Activated CD8-positive, alpha-beta T cell treated with anti-CD3 and anti-CD28 coated beads for 36 hours (primary cell): ENCODE results near the gene HOOK1. TPM values are rescaled to one million over a fixed set of nuclear protein-coding genes. Genes with fewer than 3 reads are reported as not detected.
A peak's percentile ranks its signal among the peaks of the same experiment; 100 is the strongest.

Source experiments
- ATAC-seq: fragments of 200-7000 bp; cut with Tn5 transposase; one replicate; pipeline ENCODE4 v1.10.0; 2021; ENCODE audit warnings: mild to moderate bottlenecking, moderate library complexity
- CTCF ChIA-PET: fragments of 350-600 bp; sonication (Branson Sonifier 250); formaldehyde crosslinking; loops from one replicate; lab custom pipeline; 2021; ENCODE audit warnings: antibody characterized with exemption; lab: Charles Lee
- POLR2A ChIA-PET: fragments of 350-600 bp; sonication (Branson Sonifier 250); formaldehyde crosslinking; loops from one replicate; lab custom pipeline; 2021; ENCODE audit warnings: antibody characterized with exemption; lab: Charles Lee
- DNase-seq: peaks from one replicate; pipeline ENCODE4 v3.0.0-alpha.2; 2020
- H3K27ac Mint-ChIP-seq: one replicate; pipeline ENCODE4 v1.8.0; 2021; ENCODE audit warnings: mild to moderate bottlenecking, mixed read lengths
- H3K27me3 Mint-ChIP-seq: one replicate; pipeline ENCODE4 v1.8.0; 2021; ENCODE audit warnings: mixed read lengths
- H3K36me3 Mint-ChIP-seq: one replicate; pipeline ENCODE4 v1.8.0; 2021; ENCODE audit warnings: low read depth, mixed read lengths
- H3K4me1 Mint-ChIP-seq: one replicate; pipeline ENCODE4 v1.8.0; 2021; ENCODE audit warnings: low read depth, mixed read lengths
- H3K4me3 Mint-ChIP-seq: one replicate; pipeline ENCODE4 v1.8.0; 2021; ENCODE audit warnings: mild to moderate bottlenecking, moderate library complexity, mixed read lengths
- H3K9me3 Mint-ChIP-seq: one replicate; pipeline ENCODE4 v1.8.0; 2021; ENCODE audit warnings: mixed read lengths
- intact Hi-C: fragments of 100-400 bp; cut with micrococcal nuclease; formaldehyde crosslinking; loops from one replicate; pipeline ENCODE4 v1.10.0; 2022
- total RNA-seq, 2 experiments: library from RNA; stranded (reverse); gene quantifications; one replicate each; pipeline ENCODE4 v1.2.3, GENCODE V29; 2021
- TF ChIP-seq, protein P1 (sequence below): fragments of 200-600 bp; IDR thresholded peaks from one replicate; pipeline ENCODE4 v1.8.0; 2022; ENCODE audit warnings: antibody characterized with exemption, mild to moderate bottlenecking

Gene HOOK1
- total RNA-seq, 2 experiments from 2014 or later, result 13.3 to 15.9 TPM

GRCh38 chr1:59898927-59899326 lies 84.2 kb downstream of the HOOK1 start:
- Mint-ChIP-seq H3K9me3 (no peaks in the 10 kb centered on the region), H3K4me1 (peaks cover 2% of the 10 kb centered on the region), H3K27ac (no peak overlapping the region), H3K4me3 (no peak overlapping the region), H3K36me3 (no peaks in the 10 kb centered on the region), H3K27me3 (peaks cover 2% of the 10 kb centered on the region)
- TF ChIP-seq, protein P1, sequence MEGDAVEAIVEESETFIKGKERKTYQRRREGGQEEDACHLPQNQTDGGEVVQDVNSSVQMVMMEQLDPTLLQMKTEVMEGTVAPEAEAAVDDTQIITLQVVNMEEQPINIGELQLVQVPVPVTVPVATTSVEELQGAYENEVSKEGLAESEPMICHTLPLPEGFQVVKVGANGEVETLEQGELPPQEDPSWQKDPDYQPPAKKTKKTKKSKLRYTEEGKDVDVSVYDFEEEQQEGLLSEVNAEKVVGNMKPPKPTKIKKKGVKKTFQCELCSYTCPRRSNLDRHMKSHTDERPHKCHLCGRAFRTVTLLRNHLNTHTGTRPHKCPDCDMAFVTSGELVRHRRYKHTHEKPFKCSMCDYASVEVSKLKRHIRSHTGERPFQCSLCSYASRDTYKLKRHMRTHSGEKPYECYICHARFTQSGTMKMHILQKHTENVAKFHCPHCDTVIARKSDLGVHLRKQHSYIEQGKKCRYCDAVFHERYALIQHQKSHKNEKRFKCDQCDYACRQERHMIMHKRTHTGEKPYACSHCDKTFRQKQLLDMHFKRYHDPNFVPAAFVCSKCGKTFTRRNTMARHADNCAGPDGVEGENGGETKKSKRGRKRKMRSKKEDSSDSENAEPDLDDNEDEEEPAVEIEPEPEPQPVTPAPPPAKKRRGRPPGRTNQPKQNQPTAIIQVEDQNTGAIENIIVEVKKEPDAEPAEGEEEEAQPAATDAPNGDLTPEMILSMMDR, result no peak
- ChIA-PET CTCF (interaction anchor here (1.0 kb wide), 1 partner anchor 48 kb away, joined by 3 read pairs; no protein-coding TSS in a partner anchor), POLR2A (no interaction called here)
- DNase-seq, result no peak
- no peak for ATAC-seq
- intact Hi-C loops, result no loop called here

DNA sequence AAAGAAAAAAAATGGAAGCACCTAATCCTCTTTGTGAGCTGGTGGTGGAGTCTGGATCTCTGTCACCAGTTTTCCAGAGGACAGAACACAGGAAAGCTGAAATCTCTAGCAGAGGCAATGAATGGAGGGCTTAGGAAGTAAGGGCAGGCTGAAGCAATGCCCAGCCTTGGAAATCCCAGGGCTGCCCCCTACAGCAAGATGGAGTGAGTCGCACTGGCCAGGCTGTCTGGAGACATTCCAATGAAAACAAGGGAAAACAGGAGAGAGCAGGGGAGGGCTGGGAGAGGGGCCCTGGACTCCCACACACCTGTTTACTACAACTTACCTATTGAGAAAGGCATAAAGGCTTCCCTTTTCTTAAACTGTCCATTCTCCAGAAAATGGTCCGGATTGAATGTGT lies 85.9 kb downstream of the HOOK1 start:
- Mint-ChIP-seq H3K36me3 (no peaks in the 10 kb centered on the region), H3K9me3 (no peaks in the 10 kb centered on the region), H3K27ac (no peak overlapping the region), H3K4me3 (no peak overlapping the region), H3K4me1 (no peaks in the 10 kb centered on the region), H3K27me3 (peaks cover 2% of the 10 kb centered on the region)
- POLR2A ChIA-PET, result interaction anchor here (0.7 kb wide), 1 partner anchor 47 kb away, joined by 4 read pairs; no protein-coding TSS in a partner anchor
- intact Hi-C loops, result loop anchor here (5.0 kb wide), 1 partner anchor 47 kb away; no protein-coding TSS in a partner anchor
- DNase-seq, result no peak
- TF ChIP-seq, protein P1, result no peak
- ATAC-seq, result no peak
- CTCF ChIA-PET, result interaction anchor here (5.0 kb wide), 1 partner anchor 46 kb away, joined by 41 read pairs; no protein-coding TSS in a partner anchor

DNA sequence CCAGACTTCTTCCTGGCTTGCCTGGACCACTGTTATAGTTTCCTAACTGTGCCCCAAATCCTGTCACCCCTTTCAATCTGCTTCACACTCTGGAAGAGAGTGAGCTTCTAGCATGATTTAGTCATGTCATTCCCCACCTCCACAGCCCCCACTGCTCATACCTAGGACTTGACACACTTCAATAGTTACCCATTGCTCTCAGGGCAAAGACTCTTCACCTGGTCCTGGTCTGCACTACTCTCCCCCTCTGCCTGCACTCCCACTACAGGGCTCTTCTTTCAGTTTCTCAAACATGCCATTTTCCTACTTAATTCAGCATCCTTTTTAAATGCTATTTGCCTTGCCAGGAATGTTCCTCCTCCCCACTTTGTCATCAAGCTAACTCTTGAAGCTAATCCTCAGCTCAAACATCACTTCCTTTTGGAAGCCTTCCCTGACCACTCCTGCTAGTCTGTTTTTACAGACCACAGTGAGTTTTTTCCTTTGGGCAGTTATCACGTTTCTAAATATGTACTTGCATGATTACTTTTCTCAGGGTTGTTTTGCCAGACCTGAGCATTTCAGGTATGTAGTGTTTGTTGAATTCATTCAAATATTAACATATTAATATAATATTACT lies 87.1 kb downstream of the HOOK1 start:
- no peaks in the 10 kb centered on the region for H3K9me3 Mint-ChIP-seq
- DNase-seq, result no peak
- intact Hi-C loops, result loop anchor here (5.0 kb wide), 1 partner anchor 45 kb away; no protein-coding TSS in a partner anchor
- no peaks in the 10 kb centered on the region for H3K4me1 Mint-ChIP-seq
- peaks cover 2% of the 10 kb centered on the region for H3K27me3 Mint-ChIP-seq
- H3K36me3 Mint-ChIP-seq, result no peaks in the 10 kb centered on the region
- no peak overlapping the region for H3K27ac Mint-ChIP-seq
- POLR2A ChIA-PET, result no interaction called here
- H3K4me3 Mint-ChIP-seq, result no peak overlapping the region
- TF ChIP-seq, protein P1, result no peak
- CTCF ChIA-PET, result interaction anchor here (1.3 to 5.0 kb wide), 2 partner anchors 9 to 45 kb away, joined by 4 to 41 read pairs; no protein-coding TSS in a partner anchor
- no peak for ATAC-seq

DNA sequence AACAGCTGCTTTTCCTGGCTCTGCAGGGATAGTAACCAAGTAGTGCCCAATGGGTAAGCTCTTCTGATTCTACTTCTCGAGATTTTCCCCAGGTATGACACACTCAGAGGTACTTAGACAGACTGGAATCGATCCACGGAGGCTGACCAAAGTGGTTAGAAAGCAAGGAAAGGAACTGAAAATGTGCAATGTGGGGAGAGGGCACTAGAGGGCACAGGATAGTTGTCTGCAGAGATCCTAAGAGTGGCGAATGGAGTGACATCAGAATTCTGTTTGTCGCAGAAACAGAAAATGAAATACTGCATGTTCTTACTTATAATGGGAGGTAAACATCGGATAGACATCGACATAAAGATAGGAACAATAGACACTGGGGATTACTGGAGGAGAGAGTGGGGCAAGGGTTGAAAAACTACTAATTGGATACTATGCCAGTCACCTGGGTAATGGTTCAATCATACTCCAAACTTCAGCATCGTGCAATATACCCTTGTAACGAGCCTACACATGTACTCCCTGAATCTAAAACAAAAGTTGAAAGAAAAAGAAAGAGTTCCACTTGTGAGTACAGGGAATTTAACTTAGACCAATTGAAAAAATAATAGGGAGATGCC lies 88.5 kb downstream of the HOOK1 start:
- ChIA-PET CTCF (interaction anchor here (0.7 to 5.0 kb wide), 9 partner anchors 9 to 48 kb away, joined by 3 to 41 read pairs (median 4); no protein-coding TSS in a partner anchor), POLR2A (no interaction called here)
- H3K9me3 Mint-ChIP-seq, result no peaks in the 10 kb centered on the region
- DNase-seq, result peak; percentile 34
- TF ChIP-seq, protein P1, result peak; percentile 41
- peaks cover 2% of the 10 kb centered on the region for H3K27me3 Mint-ChIP-seq
- peaks cover 2% of the 10 kb centered on the region for H3K36me3 Mint-ChIP-seq
- H3K4me3 Mint-ChIP-seq, result no peak overlapping the region
- ATAC-seq, result peak; percentile 80
- no peaks in the 10 kb centered on the region for H3K4me1 Mint-ChIP-seq
- intact Hi-C loops, result loop anchor here (5.0 kb wide), 1 partner anchor 44 kb away; no protein-coding TSS in a partner anchor
- no peak overlapping the region for H3K27ac Mint-ChIP-seq

DNA sequence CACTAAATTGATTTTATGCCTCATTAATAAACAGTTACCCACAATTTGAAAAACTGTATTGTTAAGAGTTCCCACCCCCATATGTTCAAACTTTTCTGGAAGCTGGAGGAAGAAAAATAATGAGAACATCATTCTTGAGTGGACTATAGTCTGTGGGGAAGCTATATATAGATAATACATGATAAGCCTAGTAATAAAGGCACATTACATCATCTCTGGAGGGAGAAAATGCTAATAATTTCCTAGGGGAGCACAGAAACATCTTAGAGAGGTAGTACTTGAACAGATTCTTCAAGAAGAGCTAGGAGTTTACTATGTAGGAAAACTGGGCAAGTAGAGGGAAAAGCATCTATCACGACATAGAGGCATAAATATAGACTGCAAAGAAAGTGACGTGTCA lies 92.2 kb downstream of the HOOK1 start:
- CTCF ChIA-PET, result interaction anchor here (1.5 kb wide), 1 partner anchor 40 kb away, joined by 8 read pairs; no protein-coding TSS in a partner anchor
- peaks cover 8% of the 10 kb centered on the region for H3K36me3 Mint-ChIP-seq
- no peak overlapping the region for H3K4me3 Mint-ChIP-seq

More for the DNA sequence above, 92.2 kb downstream of the HOOK1 start:
- H3K4me1 Mint-ChIP-seq, result no peaks in the 10 kb centered on the region
- DNase-seq, result no peak
- no peak for ATAC-seq
- POLR2A ChIA-PET, result no interaction called here
- H3K9me3 Mint-ChIP-seq, result no peaks in the 10 kb centered on the region
- no peaks in the 10 kb centered on the region for H3K27me3 Mint-ChIP-seq
- TF ChIP-seq, protein P1, result no peak
- no peak overlapping the region for H3K27ac Mint-ChIP-seq
- intact Hi-C loops, result no loop called here
